Fibroblast of skin of left biceps (primary cell): ENCODE results near the gene PLGRKT.
"Not testable (repeated sequence)": the region's sequence is repeated elsewhere in the genome, so short reads cannot be mapped to it uniquely, and the experiment has no call there.

Experiments used
- DNase-seq, 2 experiments: peaks; one replicate each; pipeline ENCODE4 v3.0.0-alpha.2; 2013; ENCODE audit warnings: low read depth in 2 of 2

The PLGRKT gene

GRCh38 chr9:5430912-5431311, 6.8 kb downstream of the PLGRKT start:
- no peak for DNase-seq

GRCh38 chr9:5429873-5430564, 7.7 kb downstream of the PLGRKT start:
- DNase-seq: no peak

GRCh38 chr9:5428794-5429528, 8.8 kb downstream of the PLGRKT start:
- DNase-seq: no peak

GRCh38 chr9:5428172-5428571, 9.6 kb downstream of the PLGRKT start:
- no peak for DNase-seq

- DNase-seq: no peak
Observed at GRCh38 chr9:5427005-5427404, 10.7 kb downstream of the PLGRKT start.

- DNase-seq: no peak
Observed at GRCh38 chr9:5425006-5425628, 12.6 kb downstream of the PLGRKT start.

- no peak for DNase-seq
Observed at GRCh38 chr9:5422276-5422675, 15.4 kb downstream of the PLGRKT start.

- DNase-seq: no peak
Observed at GRCh38 chr9:5421163-5421562, 16.6 kb downstream of the PLGRKT start.

GRCh38 chr9:5419987-5420386, 17.7 kb downstream of the PLGRKT start:
- DNase-seq: no peak

- no peak for DNase-seq
Observed at GRCh38 chr9:5418481-5418880, 19.2 kb downstream of the PLGRKT start.

GRCh38 chr9:5416953-5417352, 20.8 kb downstream of the PLGRKT start:
- DNase-seq: no peak

- no peak for DNase-seq
Observed at GRCh38 chr9:5408596-5408995, 29.1 kb downstream of the PLGRKT start.

GRCh38 chr9:5402217-5402616, 35.5 kb downstream of the PLGRKT start:
- no peak for DNase-seq

- not testable (repeated sequence) for DNase-seq
Observed at GRCh38 chr9:5397547-5397946, 40.2 kb downstream of the PLGRKT start.

GRCh38 chr9:5395428-5395827, 42.3 kb downstream of the PLGRKT start:
- DNase-seq: no peak

GRCh38 chr9:5393976-5394375, 43.7 kb downstream of the PLGRKT start:
- not testable (repeated sequence) for DNase-seq

- no peak for DNase-seq
Observed at GRCh38 chr9:5393497-5393896, 44.2 kb downstream of the PLGRKT start.

- no peak for DNase-seq
Observed at GRCh38 chr9:5392285-5392684, 45.4 kb downstream of the PLGRKT start.

GRCh38 chr9:5389109-5389732, 48.5 kb downstream of the PLGRKT start:
- peak; percentile 64 to 72 for DNase-seq

- peak in 1 of 2 experiments; percentile 9 for DNase-seq
Observed at GRCh38 chr9:5388026-5388819, 49.5 kb downstream of the PLGRKT start.

GRCh38 chr9:5384436-5384835, 53.3 kb downstream of the PLGRKT start:
- DNase-seq: no peak

GRCh38 chr9:5382479-5382878, 55.2 kb downstream of the PLGRKT start:
- no peak for DNase-seq
